ENCODE data around the gene NETO2. TPM values are rescaled to one million over a fixed set of nuclear protein-coding genes. Genes with fewer than 3 reads are reported as not detected.
"Not testable (repeated sequence)": the region's sequence is repeated elsewhere in the genome, so short reads cannot be mapped to it uniquely, and the experiment has no call there.

Gene NETO2
- total RNA-seq, 4 donors from 2014 or later: 0.83 to 2.5 (median 1.4) TPM

- intact Hi-C loops (cut with DNase I): no loop called here
- no peak for DNase-seq (ENCODE audit: extremely low spot score)
Observed at GRCh38 chr16:47056688-47057629, 86.8 kb downstream of the NETO2 start.

GRCh38 chr16:47056061-47056460 is 87.7 kb downstream of the NETO2 start:
- H3K4me1 ChIP-seq; H3K9me3 ChIP-seq; H3K27ac ChIP-seq (replicated peaks in 1 of 4); H3K4me3 ChIP-seq; H3K36me3 ChIP-seq; H3K27me3 ChIP-seq; intact Hi-C loops (cut with DNase I); DNase-seq (ENCODE audit: extremely low spot score): not testable (repeated sequence)
- WGBS: 95% methylated on average over 14 of the region's 14 CpGs

More at GRCh38 chr16:47056688-47057629, 86.8 kb downstream of the NETO2 start:
- TF ChIP-seq EP300 (IDR thresholded peaks at IDR 0.05) (no peak), POLR2AphosphoS5 (IDR thresholded peaks at IDR 0.05) (no peak), CTCF (IDR thresholded peaks at IDR 0.05) (no peak), POLR2A (IDR thresholded peaks at IDR 0.05; ENCODE audit: low read depth) (no peak)
- no peaks in the 10 kb centered on the region for H3K4me1 ChIP-seq
- H3K36me3 ChIP-seq: no peaks in the 10 kb centered on the region
- H3K4me3 ChIP-seq: no peak overlapping the region
- H3K27ac ChIP-seq (replicated peaks in 1 of 4): no peak overlapping the region
- WGBS: 84% methylated on average over 4 of the region's 4 CpGs
- H3K27me3 ChIP-seq: peaks cover 0 to 18% (median 0%) of the 10 kb centered on the region in 4 donors
- H3K9me3 ChIP-seq: no peaks in the 10 kb centered on the region

GRCh38 chr16:47055136-47055885 is 88.4 kb downstream of the NETO2 start:
- no peak overlapping the region for H3K4me3 ChIP-seq
- no peaks in the 10 kb centered on the region for H3K4me1 ChIP-seq
- intact Hi-C loops (cut with DNase I): no loop called here
- H3K27ac ChIP-seq (replicated peaks in 1 of 4): no peak overlapping the region
- H3K27me3 ChIP-seq: peaks cover 0 to 7% (median 0%) of the 10 kb centered on the region in 4 donors
- no peaks in the 10 kb centered on the region for H3K36me3 ChIP-seq
- H3K9me3 ChIP-seq: no peaks in the 10 kb centered on the region
- WGBS: 90% methylated on average over 21 of the region's 26 CpGs
- DNase-seq (ENCODE audit: extremely low spot score): no peak
- TF ChIP-seq EP300 (IDR thresholded peaks at IDR 0.05) (no peak), POLR2AphosphoS5 (IDR thresholded peaks at IDR 0.05) (no peak), POLR2A (IDR thresholded peaks at IDR 0.05; ENCODE audit: low read depth) (no peak), CTCF (IDR thresholded peaks at IDR 0.05) (no peak)

- Histone ChIP-seq H3K9me3 (no peaks in the 10 kb centered on the region), H3K4me3 (no peak overlapping the region), H3K27me3 (peaks cover 0 to 7% (median 0%) of the 10 kb centered on the region in 4 donors), H3K36me3 (no peaks in the 10 kb centered on the region), H3K27ac (replicated peaks in 1 of 4) (no peak overlapping the region), H3K4me1 (no peaks in the 10 kb centered on the region)
- 91% methylated on average over 7 of the region's 7 CpGs for WGBS
- no peak for TF ChIP-seq CTCF (IDR thresholded peaks at IDR 0.05)
- no peak for TF ChIP-seq POLR2A (IDR thresholded peaks at IDR 0.05; ENCODE audit: low read depth)
- no peak for TF ChIP-seq POLR2AphosphoS5 (IDR thresholded peaks at IDR 0.05)
- no peak for TF ChIP-seq EP300 (IDR thresholded peaks at IDR 0.05)
- no peak for DNase-seq (ENCODE audit: extremely low spot score)
- intact Hi-C loops (cut with DNase I): no loop called here
Observed at GRCh38 chr16:47054306-47054705, 89.4 kb downstream of the NETO2 start.

GRCh38 chr16:47053895-47054294 is 89.8 kb downstream of the NETO2 start:
- H3K36me3 ChIP-seq: no peaks in the 10 kb centered on the region
- no peak for TF ChIP-seq POLR2AphosphoS5 (IDR thresholded peaks at IDR 0.05)
- no peak for TF ChIP-seq POLR2A (IDR thresholded peaks at IDR 0.05; ENCODE audit: low read depth)
- no peak for TF ChIP-seq CTCF (IDR thresholded peaks at IDR 0.05)
- TF ChIP-seq EP300 (IDR thresholded peaks at IDR 0.05): no peak
- no peak for DNase-seq (ENCODE audit: extremely low spot score)
- H3K4me1 ChIP-seq: no peaks in the 10 kb centered on the region
- H3K4me3 ChIP-seq: no peak overlapping the region
- no peaks in the 10 kb centered on the region for H3K9me3 ChIP-seq
- 88% methylated on average over 5 of the region's 5 CpGs for WGBS
- peaks cover 0 to 7% (median 0%) of the 10 kb centered on the region in 4 donors for H3K27me3 ChIP-seq
- H3K27ac ChIP-seq (replicated peaks in 1 of 4): no peak overlapping the region
- intact Hi-C loops (cut with DNase I): no loop called here

All from esophagus muscularis mucosa (tissue), 4 donors.